GM06990 (cell line): Measurements from ENCODE around the gene IFITM1.

Source experiments
- DNase-seq: peaks from one replicate; pipeline ENCODE4 v3.0.0-alpha.2; 2011; ENCODE audit not compliant: insufficient read length; ENCODE audit errors: extremely low read depth
- H3K27me3 ChIP-seq: replicated peaks from 2 replicates; pipeline ENCODE4 v1.6.0; 2011; ENCODE audit warnings: low read length; ENCODE audit not compliant: control insufficient read depth, insufficient read depth
- H3K36me3 ChIP-seq: 2 replicates; pipeline ENCODE4 v1.5.1; 2011; ENCODE audit warnings: low read length; ENCODE audit not compliant: control insufficient read depth, insufficient read depth
- H3K4me3 ChIP-seq: replicated peaks from 2 replicates; pipeline ENCODE4 v1.5.1; 2011; ENCODE audit warnings: low read depth, mild to moderate bottlenecking, control low read depth, low read length
- CTCF ChIP-seq: IDR thresholded peaks from 2 replicates; pipeline ENCODE4 v1.5.1; 2011; ENCODE audit warnings: low read length, control low read depth, mild to moderate bottlenecking, inconsistent platforms; ENCODE audit not compliant: insufficient read depth, poor library complexity, severe bottlenecking

The IFITM1 gene

GRCh38 chr11:293271-293851 lies 20.5 kb upstream of the IFITM1 start:
- no peaks in the 10 kb centered on the region for H3K27me3 ChIP-seq
- H3K4me3 ChIP-seq = no peak overlapping the region
- peaks cover 1% of the 10 kb centered on the region for H3K36me3 ChIP-seq
- DNase-seq = no peak
- no peak for TF ChIP-seq CTCF

GRCh38 chr11:293852-294661 lies 19.8 kb upstream of the IFITM1 start:
- no peak overlapping the region for H3K4me3 ChIP-seq
- H3K36me3 ChIP-seq = peaks cover 1% of the 10 kb centered on the region
- no peak for TF ChIP-seq CTCF
- H3K27me3 ChIP-seq = no peaks in the 10 kb centered on the region
- no peak for DNase-seq

GRCh38 chr11:294780-295179 lies 19.1 kb upstream of the IFITM1 start:
- Histone ChIP-seq H3K27me3 (no peaks in the 10 kb centered on the region), H3K36me3 (peaks cover 1% of the 10 kb centered on the region), H3K4me3 (no peak overlapping the region)
- DNase-seq = no peak
- TF ChIP-seq CTCF = no peak

- Histone ChIP-seq H3K27me3 (no peaks in the 10 kb centered on the region; the same call in 1 of the 2 replicates), H3K36me3 (peaks cover 1% of the 10 kb centered on the region), H3K4me3 (no peak overlapping the region)
- no peak for TF ChIP-seq CTCF
- DNase-seq = no peak
Observed at GRCh38 chr11:295351-296170, 18.3 kb upstream of the IFITM1 start.

GRCh38 chr11:296171-297050 lies 17.4 kb upstream of the IFITM1 start:
- TF ChIP-seq CTCF = no peak
- Histone ChIP-seq H3K27me3 (no peaks in the 10 kb centered on the region; the same call in 1 of the 2 replicates), H3K36me3 (peaks cover 1% of the 10 kb centered on the region), H3K4me3 (no peak overlapping the region)
- DNase-seq = peak; percentile 8
